Sigmoid colon (tissue), 4 donors: ENCODE results near the gene E2F7.

Experiments
- CTCF ChIP-seq, 4 experiments: fragments of 450-650 bp in 3 of 4; fragments of 200-600 bp in 1 of 4; IDR thresholded peaks; one replicate each; pipeline ENCODE4 v1.5.1; 2016 to 2019; ENCODE audit warnings: antibody characterized with exemption in 4 of 4, mild to moderate bottlenecking in 3 of 4, moderate library complexity in 2 of 4
- EP300 ChIP-seq, 4 donors: sonication (generic); formaldehyde crosslinking; IDR thresholded peaks; one replicate each; pipeline ENCODE4 v1.6.1; 2017; ENCODE audit warnings: antibody characterized with exemption in 4 of 4
- POLR2A ChIP-seq, 2 donors: fragments of 450-650 bp; IDR thresholded peaks; one replicate each; pipeline ENCODE4 v1.6.1; 2016; ENCODE audit warnings: antibody characterized with exemption in 2 of 2, mild to moderate bottlenecking in 2 of 2, moderate library complexity in 2 of 2

GRCh38 chr12:77060136-77060882, 5.1 kb downstream of the E2F7 start:
- no peak for TF ChIP-seq CTCF (IDR thresholded peaks at IDR 0.05)
- TF ChIP-seq EP300 (IDR thresholded peaks at IDR 0.05), result no peak
- TF ChIP-seq POLR2A (IDR thresholded peaks at IDR 0.05), result no peak
